HT1080 (cell line): ENCODE data around the gene GNG10. TPM values are rescaled to one million over a fixed set of nuclear protein-coding genes. Genes with fewer than 3 reads are reported as not detected.

Source experiments
- total RNA-seq: library from RNA; depleted of rRNA; stranded (reverse); fragments of >200 nt; shearing (Covaris generic); gene quantifications from 2 replicates; pipeline ENCODE4 v1.2.3, GENCODE V29; 2014; rRNA removed

GNG10 gene
- total RNA-seq, 1 experiment from 2014 or later: 72.0 TPM

Other genes starting within 250 kb of the GNG10 start
- 59.3 and 59.9 TPM in 2 replicates for gene ECPAS, start 177.2 kb upstream of the GNG10 start, total RNA-seq
- gene ZNF483, start 136.4 kb upstream of the GNG10 start, total RNA-seq: not detected in 2 replicates
- gene PTGR1, start 62.0 kb upstream of the GNG10 start, total RNA-seq: 3.9 and 6.5 TPM in 2 replicates
- 4.8 and 6.0 TPM in 2 replicates for gene DNAJC25, start 30.3 kb upstream of the GNG10 start, total RNA-seq
- gene SHOC1, start 133.3 kb downstream of the GNG10 start, total RNA-seq: not detected in 2 replicates
- 117 and 130 TPM in 2 replicates for gene UGCG, start 235.2 kb downstream of the GNG10 start, total RNA-seq